GM21825 (cell line): ENCODE measurements around the gene HLA-DPA1.

Experiments used
- ATAC-seq: cut with Tn5 transposase; IDR thresholded peaks from one replicate; pipeline ENCODE4 v1.9.1; 2021; ENCODE audit warnings: mild to moderate bottlenecking, moderate library complexity; ENCODE audit not compliant: unreplicated experiment

HLA-DPA1 gene

GRCh38 chr6:33088931-33089620, 15.6 kb upstream of the HLA-DPA1 start:
- no peak for ATAC-seq

GRCh38 chr6:33088258-33088930, 14.9 kb upstream of the HLA-DPA1 start:
- no peak for ATAC-seq

- no peak for ATAC-seq
These were observed 12.2 kb upstream of the HLA-DPA1 start for GRCh38 chr6:33085627-33086026.

GRCh38 chr6:33082702-33083101, 9.3 kb upstream of the HLA-DPA1 start:
- ATAC-seq, result no peak

- ATAC-seq, result no peak
These were observed 7.8 kb upstream of the HLA-DPA1 start for GRCh38 chr6:33081098-33081824.

GRCh38 chr6:33080127-33081089, 7.0 kb upstream of the HLA-DPA1 start:
- no peak for ATAC-seq

GRCh38 chr6:33079580-33079979, 6.1 kb upstream of the HLA-DPA1 start:
- ATAC-seq, result no peak

GRCh38 chr6:33078919-33079521, 5.6 kb upstream of the HLA-DPA1 start:
- no peak for ATAC-seq

- ATAC-seq, result no peak
These were observed 5.0 kb upstream of the HLA-DPA1 start for GRCh38 chr6:33078442-33078841.

GRCh38 chr6:33077908-33078307, 4.5 kb upstream of the HLA-DPA1 start:
- ATAC-seq, result no peak

GRCh38 chr6:33076406-33076934, 3.0 kb upstream of the HLA-DPA1 start:
- no peak for ATAC-seq

GRCh38 chr6:33075568-33076405, 2.3 kb upstream of the HLA-DPA1 start, which contains the start of gene HLA-DPB1:
Gene HLA-DPB1, plus strand, starts transcription at chr6:33075990. Its CDS starts 52 bp downstream, at chr6:33076042.
- peak; percentile 64 for ATAC-seq

GRCh38 chr6:33075208-33075567, 1.7 kb upstream of the HLA-DPA1 start:
- ATAC-seq, result peak; percentile 16

GRCh38 chr6:33072508-33073100, 845 bp downstream of the HLA-DPA1 start:
- no peak for ATAC-seq

GRCh38 chr6:33071569-33071968, 1.9 kb downstream of the HLA-DPA1 start:
- ATAC-seq, result no peak

GRCh38 chr6:33070909-33071308, 2.5 kb downstream of the HLA-DPA1 start:
- ATAC-seq, result no peak

- ATAC-seq, result no peak
These were observed 4.3 kb downstream of the HLA-DPA1 start for GRCh38 chr6:33069021-33069738.

- ATAC-seq, result no peak
These were observed 6.4 kb downstream of the HLA-DPA1 start for GRCh38 chr6:33066917-33067521.
